ENCODE results near the gene ADAMTSL3. TPM values are rescaled to one million over a fixed set of nuclear protein-coding genes. Genes with fewer than 3 reads are reported as not detected.
A peak's percentile ranks its signal among the peaks of the same experiment; 100 is the strongest.

Gene ADAMTSL3
- total RNA-seq, 8 experiments from 2014 or later, result 0.08 to 53.7 (median 0.32) TPM

GRCh38 chr15:83658430-83659416, 4.8 kb downstream of the ADAMTSL3 start:
- WGBS, 10 experiments, result 0 to 82% (median 61%) methylated on average over 1 to 10 of the region's 10 CpGs; no CpG with 5 or more reads in 1 of the 10 experiments
- Histone ChIP-seq H3K4me1 (replicated peaks in 1 of 2) (no peaks in the 10 kb centered on the region), H3K27ac (no peak overlapping the region), H3K4me3 (no peak overlapping the region)
- ATAC-seq (replicated peaks in 6 of 8), result no peak
- in situ Hi-C loops (cut with MboI; ENCODE audit: low pct_unique_long_range_greater_than_20kb in 2 of 9, low sequenced_read_pairs in 9 of 9, unreplicated experiment in 9 of 9), result no loop called here

- no peak overlapping the region for H3K27ac ChIP-seq
- in situ Hi-C loops (cut with MboI; ENCODE audit: low pct_unique_long_range_greater_than_20kb in 2 of 9, low sequenced_read_pairs in 9 of 9, unreplicated experiment in 9 of 9), result no loop called here
- no peak overlapping the region for H3K4me3 ChIP-seq
- ATAC-seq (replicated peaks in 6 of 8), result peak in 3 of 8 experiments; percentile 29 to 50 (median 33)
- no peaks in the 10 kb centered on the region for H3K4me1 ChIP-seq (replicated peaks in 1 of 2)
- 0 to 60% (median 31%) methylated on average over 1 of the region's 1 CpG; no CpG with 5 or more reads in 6 of the 10 experiments for WGBS, 10 experiments
Measured at GRCh38 chr15:83659417-83659812, 5.5 kb downstream of the ADAMTSL3 start.

DNA sequence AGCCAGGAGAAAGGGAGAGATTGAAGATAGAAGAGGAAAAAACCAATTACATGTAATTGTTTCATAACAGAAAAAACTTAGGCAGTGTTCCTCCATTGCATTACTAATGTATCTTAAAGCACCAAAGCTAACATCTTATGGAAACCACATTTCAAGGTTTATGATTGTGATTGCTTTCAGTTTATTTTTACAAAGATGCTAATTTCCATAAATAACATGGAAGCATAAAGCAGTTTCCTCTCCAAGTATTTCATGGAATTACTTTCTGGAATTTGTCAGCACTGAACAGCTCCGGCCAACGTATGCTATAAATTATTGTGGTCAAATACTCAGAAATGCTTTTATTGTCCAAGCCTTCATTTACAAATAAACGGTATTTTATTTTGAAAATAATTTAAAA, 11.6 kb downstream of the ADAMTSL3 start:
- in situ Hi-C loops (cut with MboI; ENCODE audit: low pct_unique_long_range_greater_than_20kb in 2 of 9, low sequenced_read_pairs in 9 of 9, unreplicated experiment in 9 of 9), result no loop called here
- Histone ChIP-seq H3K4me1 (replicated peaks in 1 of 2) (no peaks in the 10 kb centered on the region), H3K4me3 (no peak overlapping the region), H3K27ac (no peak overlapping the region)
- ATAC-seq (replicated peaks in 6 of 8), result no peak
- 0 to 88% (median 69%) methylated on average over 2 to 3 of the region's 3 CpGs for WGBS, 10 experiments

- ATAC-seq (replicated peaks in 6 of 8), result peak in 2 of 8 experiments; percentile 22 to 52
- no peak overlapping the region for H3K27ac ChIP-seq
- in situ Hi-C loops (cut with MboI; ENCODE audit: low pct_unique_long_range_greater_than_20kb in 2 of 9, low sequenced_read_pairs in 9 of 9, unreplicated experiment in 9 of 9), result no loop called here
- H3K4me1 ChIP-seq (replicated peaks in 1 of 2), result no peaks in the 10 kb centered on the region
- H3K4me3 ChIP-seq, result no peak overlapping the region
- 0 to 100% (median 72%) methylated on average over 1 of the region's 1 CpG; no CpG with 5 or more reads in 2 of the 10 experiments for WGBS, 10 experiments
Measured at GRCh38 chr15:83670672-83671229, 16.8 kb downstream of the ADAMTSL3 start.

- WGBS, 10 experiments, result 42 to 100% (median 60%) methylated on average over 1 to 2 of the region's 2 CpGs; no CpG with 5 or more reads in 1 of the 10 experiments
- in situ Hi-C loops (cut with MboI; ENCODE audit: low pct_unique_long_range_greater_than_20kb in 2 of 9, low sequenced_read_pairs in 9 of 9, unreplicated experiment in 9 of 9), result no loop called here
- Histone ChIP-seq H3K4me3 (no peak overlapping the region), H3K27ac (no peak overlapping the region), H3K4me1 (replicated peaks in 1 of 2) (no peaks in the 10 kb centered on the region)
- no peak for ATAC-seq (replicated peaks in 6 of 8)
Measured at GRCh38 chr15:83671603-83672002, 17.7 kb downstream of the ADAMTSL3 start.

GRCh38 chr15:83673385-83673784, 19.5 kb downstream of the ADAMTSL3 start:
- peak in 1 of 8 experiments; percentile 17 for ATAC-seq (replicated peaks in 6 of 8)
- Histone ChIP-seq H3K4me3 (no peak overlapping the region), H3K27ac (no peak overlapping the region), H3K4me1 (replicated peaks in 1 of 2) (no peaks in the 10 kb centered on the region)
- WGBS, 10 experiments, result 57 to 100% (median 80%) methylated on average over 1 of the region's 1 CpG; no CpG with 5 or more reads in 1 of the 10 experiments
- in situ Hi-C loops (cut with MboI; ENCODE audit: low pct_unique_long_range_greater_than_20kb in 2 of 9, low sequenced_read_pairs in 9 of 9, unreplicated experiment in 9 of 9), result no loop called here

- H3K4me1 ChIP-seq (replicated peaks in 1 of 2), result no peaks in the 10 kb centered on the region
- in situ Hi-C loops (cut with MboI; ENCODE audit: low pct_unique_long_range_greater_than_20kb in 2 of 9, low sequenced_read_pairs in 9 of 9, unreplicated experiment in 9 of 9), result no loop called here
- no peak overlapping the region for H3K4me3 ChIP-seq
- ATAC-seq (replicated peaks in 6 of 8), result no peak
- no peak overlapping the region for H3K27ac ChIP-seq
- WGBS, 10 experiments, result 30 to 96% (median 66%) methylated on average over 1 to 3 of the region's 3 CpGs
Measured at GRCh38 chr15:83682476-83683088, 28.7 kb downstream of the ADAMTSL3 start.

GRCh38 chr15:83685916-83686332, 32.0 kb downstream of the ADAMTSL3 start:
- peak in 3 of 8 experiments; percentile 49 to 75 (median 61) for ATAC-seq (replicated peaks in 6 of 8)
- H3K4me3 ChIP-seq, result no peak overlapping the region
- 36 to 85% (median 58%) methylated on average over 3 to 9 of the region's 9 CpGs; no CpG with 5 or more reads in 3 of the 10 experiments for WGBS, 10 experiments
- no peaks in the 10 kb centered on the region for H3K4me1 ChIP-seq (replicated peaks in 1 of 2)
- in situ Hi-C loops (cut with MboI; ENCODE audit: low pct_unique_long_range_greater_than_20kb in 2 of 9, low sequenced_read_pairs in 9 of 9, unreplicated experiment in 9 of 9), result no loop called here
- H3K27ac ChIP-seq, result no peak overlapping the region

DNA sequence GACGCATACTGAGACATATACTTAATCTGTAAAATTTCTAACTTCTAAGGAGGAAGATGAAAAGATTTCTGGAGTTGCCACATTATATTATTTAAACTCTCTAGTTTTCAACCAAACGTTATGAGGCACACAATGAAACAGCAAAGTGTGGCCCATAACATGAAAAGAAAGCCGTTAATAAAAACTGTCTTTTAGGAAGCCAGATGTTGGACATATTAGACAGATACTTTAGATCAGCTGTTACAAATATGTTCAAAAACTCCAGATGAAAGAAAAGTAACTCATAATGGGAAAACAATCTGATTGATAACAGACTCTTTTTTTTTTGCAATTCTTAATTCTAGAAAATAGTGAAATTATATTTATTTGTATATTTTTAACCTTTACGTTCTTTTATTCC, 34.3 kb downstream of the ADAMTSL3 start:
- ATAC-seq (replicated peaks in 6 of 8), result no peak

GRCh38 chr15:83690676-83691075, 36.8 kb downstream of the ADAMTSL3 start:
- ATAC-seq (replicated peaks in 6 of 8), result no peak
- WGBS, 10 experiments, result 57 to 100% (median 86%) methylated on average over 1 to 4 of the region's 4 CpGs; no CpG with 5 or more reads in 2 of the 10 experiments
- H3K27ac ChIP-seq, result no peak overlapping the region
- H3K4me1 ChIP-seq (replicated peaks in 1 of 2), result no peaks in the 10 kb centered on the region
- in situ Hi-C loops (cut with MboI; ENCODE audit: low pct_unique_long_range_greater_than_20kb in 2 of 9, low sequenced_read_pairs in 9 of 9, unreplicated experiment in 9 of 9), result no loop called here
- no peak overlapping the region for H3K4me3 ChIP-seq

More for the DNA sequence above, 34.3 kb downstream of the ADAMTSL3 start:
- 45 to 90% (median 78%) methylated on average over 1 to 4 of the region's 4 CpGs for WGBS, 10 experiments
- H3K27ac ChIP-seq, result no peak overlapping the region
- H3K4me3 ChIP-seq, result no peak overlapping the region
- no peaks in the 10 kb centered on the region for H3K4me1 ChIP-seq (replicated peaks in 1 of 2)
- in situ Hi-C loops (cut with MboI; ENCODE audit: low pct_unique_long_range_greater_than_20kb in 2 of 9, low sequenced_read_pairs in 9 of 9, unreplicated experiment in 9 of 9), result no loop called here

DNA sequence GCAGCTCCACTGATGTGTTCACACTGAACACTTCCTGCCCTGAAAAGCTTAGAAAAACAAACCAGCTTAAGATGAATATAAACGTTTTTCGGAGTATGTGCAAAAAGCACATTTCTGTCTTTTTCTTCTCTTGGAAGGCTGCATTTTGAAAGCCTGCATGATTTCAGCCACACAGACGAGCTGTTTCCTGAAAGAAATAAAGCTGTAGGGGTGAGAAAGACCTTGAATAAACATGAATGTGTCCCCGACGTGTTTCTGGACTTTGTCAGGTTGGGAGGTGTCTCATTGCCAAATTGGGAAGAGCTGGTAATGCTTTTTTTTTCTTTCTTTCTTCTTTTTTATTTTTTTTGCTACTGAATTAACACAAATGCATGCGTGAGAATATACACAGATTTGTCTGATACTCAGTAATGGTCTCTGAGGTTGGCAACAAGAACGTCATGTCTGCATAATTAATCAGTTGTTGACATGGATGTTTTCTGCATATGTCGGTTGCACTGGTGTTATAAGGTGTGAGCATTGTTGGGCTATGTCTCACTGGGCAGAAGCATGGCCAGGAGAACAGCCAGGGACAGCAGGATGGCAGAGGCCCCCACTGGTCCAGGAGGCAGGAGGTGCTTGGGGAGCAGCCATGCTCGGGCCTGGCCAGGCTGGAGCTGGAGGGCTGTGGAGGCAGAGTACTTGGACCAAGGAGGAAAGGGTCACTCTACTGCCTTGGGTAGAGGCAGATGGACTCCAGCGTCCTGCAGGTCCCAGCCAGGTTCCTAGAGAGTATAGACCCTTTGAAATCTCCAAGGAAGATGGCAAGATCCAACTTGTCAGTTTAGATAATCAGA, 39.0 kb downstream of the ADAMTSL3 start:
- no peak overlapping the region for H3K4me3 ChIP-seq
- WGBS, 10 experiments, result 13 to 79% (median 49%) methylated on average over 3 to 10 of the region's 10 CpGs
- in situ Hi-C loops (cut with MboI; ENCODE audit: low pct_unique_long_range_greater_than_20kb in 2 of 9, low sequenced_read_pairs in 9 of 9, unreplicated experiment in 9 of 9), result no loop called here

DNA sequence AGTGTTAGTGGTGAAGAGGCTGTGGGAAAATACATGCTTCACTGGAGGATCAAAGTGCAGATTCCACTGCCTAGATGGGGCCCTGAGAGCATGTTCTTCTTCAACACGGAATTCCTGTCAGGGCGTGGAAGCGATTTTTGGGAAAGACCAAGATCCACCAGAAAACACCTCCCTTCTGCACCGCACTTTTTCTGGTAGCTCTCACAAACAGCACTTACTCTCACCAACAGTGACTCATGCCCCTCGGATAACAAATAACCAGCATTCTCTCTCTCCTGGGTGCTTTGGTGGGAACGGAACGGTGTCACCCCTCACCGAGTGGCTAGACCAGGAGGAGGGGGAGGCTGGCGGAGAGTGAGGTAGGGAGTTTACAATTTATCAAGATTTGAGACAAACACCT, 40.1 kb downstream of the ADAMTSL3 start:
- in situ Hi-C loops (cut with MboI; ENCODE audit: low pct_unique_long_range_greater_than_20kb in 2 of 9, low sequenced_read_pairs in 9 of 9, unreplicated experiment in 9 of 9), result no loop called here
- H3K4me1 ChIP-seq (replicated peaks in 1 of 2), result no peaks in the 10 kb centered on the region
- WGBS, 10 experiments, result 39 to 67% (median 55%) methylated on average over 1 to 8 of the region's 9 CpGs; no CpG with 5 or more reads in 3 of the 10 experiments
- peak in 3 of 8 experiments; percentile 6 to 30 (median 7) for ATAC-seq (replicated peaks in 6 of 8)
- no peak overlapping the region for H3K27ac ChIP-seq
- H3K4me3 ChIP-seq, result no peak overlapping the region

More for the DNA sequence above, 39.0 kb downstream of the ADAMTSL3 start:
- Histone ChIP-seq H3K27ac (no peak overlapping the region), H3K4me1 (replicated peaks in 1 of 2) (no peaks in the 10 kb centered on the region)
- ATAC-seq (replicated peaks in 6 of 8), result peak in 3 of 8 experiments; percentile 35 to 51 (median 49)

Measured in motor neuron (in vitro differentiated cells).